ENCODE data around the gene REX1BD. TPM values are rescaled to one million over a fixed set of nuclear protein-coding genes. Genes with fewer than 3 reads are reported as not detected.
A peak's percentile ranks its signal among the peaks of the same experiment; 100 is the strongest.

The REX1BD gene
- total RNA-seq (78.1 and 90.9 TPM in 2 replicates), polyA plus RNA-seq (164 and 180 TPM in 2 replicates), polyA minus RNA-seq (47.1 and 64.2 TPM in 2 replicates)
- total RNA-seq (2013), result 76.6 TPM

DNA sequence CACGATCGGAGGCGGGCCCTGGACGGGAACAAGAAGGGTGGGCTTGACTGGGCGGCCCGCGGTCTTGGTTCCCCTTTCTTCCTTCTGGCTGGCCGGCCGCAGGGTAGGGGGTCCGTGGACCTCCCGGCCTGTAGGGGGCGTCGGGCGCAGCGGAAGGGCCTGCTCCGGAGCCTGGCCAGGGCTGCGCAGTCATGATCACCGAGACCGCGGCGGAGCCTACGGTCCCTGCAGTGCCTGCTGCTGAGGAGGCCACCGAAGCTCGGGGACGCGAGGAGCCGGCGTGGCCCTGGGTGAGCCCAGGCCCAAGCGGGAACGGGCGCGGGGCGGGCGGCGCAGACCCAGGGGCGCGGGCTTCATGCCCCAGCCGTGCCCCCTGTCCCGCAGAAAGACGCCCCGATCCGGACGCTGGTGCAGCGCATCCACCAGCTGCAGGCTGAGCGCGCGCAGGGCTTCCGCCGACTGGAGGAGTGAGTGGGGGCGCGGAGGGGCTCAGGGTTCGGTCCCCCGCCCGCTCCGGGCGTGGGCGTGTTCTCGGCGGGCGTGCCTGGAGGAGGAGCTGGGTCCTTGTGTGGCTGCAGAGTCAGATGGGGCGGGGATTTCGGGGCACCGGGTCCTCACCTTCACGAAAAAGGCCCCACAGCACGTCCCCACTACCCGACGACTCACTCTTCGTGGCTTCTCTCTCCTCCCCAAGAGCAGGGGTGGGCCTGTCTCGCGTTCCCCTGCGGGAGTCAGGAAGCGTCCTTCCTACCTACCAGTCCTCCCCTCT lies at the start of gene REX1BD:
Gene REX1BD (plus strand): TSS at position 188 of the 769 bp plus-strand sequence. CDS start 4 bp downstream, at position 192.
- Histone ChIP-seq H3K9me3 (ENCODE audit: control extremely low read depth in 1 of 3, control insufficient read depth in 2 of 3, insufficient read depth in 1 of 3, low read length in 2 of 3) (no peaks in the 10 kb centered on the region), H3K9ac (ENCODE audit: low read length) (peak within 1 kb of the TSS; percentile 73), H3K4me2 (replicated peaks; ENCODE audit: low read depth, low read length, poor library complexity, severe bottlenecking) (peak within 1 kb of the TSS; percentile 96), H3K79me2 (ENCODE audit: control insufficient read depth, insufficient read depth, low read length) (no peaks in the 10 kb centered on the region), H3K36me3 (replicated peaks in 1 of 2; ENCODE audit: control extremely low read depth in 1 of 2, control insufficient read depth in 1 of 2, extremely low read depth in 1 of 2, insufficient read depth in 2 of 2, low read length in 1 of 2) (peaks cover 0 to 6% of the 10 kb centered on the region in 2 experiments), H2AFZ (ENCODE audit: insufficient read depth, low read depth, low read length, poor library complexity, severe bottlenecking) (peak within 1 kb of the TSS; percentile 89), H4K20me1 (ENCODE audit: control insufficient read depth, insufficient read depth, low read length, poor library complexity, severe bottlenecking) (peaks cover 10% of the 10 kb centered on the region), H3K4me3 (ENCODE audit: control extremely low read depth in 1 of 5, extremely low read depth in 1 of 5, insufficient read depth in 1 of 5, low read depth in 2 of 5, low read length in 4 of 5) (peak within 1 kb of the TSS; percentile 46 to 92 (median 77)), H3K4me1 (ENCODE audit: control insufficient read depth in 2 of 2, insufficient read depth in 2 of 2, low read length in 2 of 2) (peaks cover 18 to 43% of the 10 kb centered on the region in 2 donors), H3K27ac (ENCODE audit: low read length in 2 of 2) (peak within 1 kb of the TSS; percentile 73 to 82), H3K27me3 (replicated peaks in 1 of 4; ENCODE audit: control extremely low read depth in 1 of 4, control insufficient read depth in 3 of 4, insufficient read depth in 4 of 4, low read length in 3 of 4) (no peaks in the 10 kb centered on the region)
- peak; percentile 93 for DNase-seq
- Mint-ChIP-seq H3K4me3 (peak within 1 kb of the TSS; percentile 76), H3K9me3 (ENCODE audit: insufficient read depth) (no peaks in the 10 kb centered on the region), H3K27ac (peak within 1 kb of the TSS; percentile 89), H3K4me1 (peaks cover 30% of the 10 kb centered on the region), H3K27me3 (no peaks in the 10 kb centered on the region)
- CTCF ChIA-PET, result interaction anchor here (0.7 to 3.3 kb wide), 20 partner anchors 8 to 331 kb away, joined by 3 to 32 read pairs (median 4); partner anchors contain the start of genes COPE, DDX49 and UBA52
- intact Hi-C loops (cut with micrococcal nuclease), result loop anchor here (1.0 to 5.0 kb wide), 7 partner anchors 17 to 330 kb away; partner anchors contain the start of genes COPE, DDX49, ELL and FKBP8
- POLR2A ChIA-PET, result interaction anchor here (0.6 to 3.0 kb wide), 11 partner anchors 10 to 730 kb away, joined by 3 to 19 read pairs (median 7); partner anchors contain the start of genes COPE, DDX49, ELL and KXD1
- WGBS (ENCODE audit: insufficient coverage), result under 1% methylated on average over 63 of the region's 72 CpGs
- ATAC-seq (ENCODE audit: low read depth), result peak; percentile 78
- no peak for TF ChIP-seq EZH2 (IDR thresholded peaks at IDR 0.05; ENCODE audit: borderline replicate concordance, insufficient read depth, low read depth, low read length, poor library complexity, severe bottlenecking)
- TF ChIP-seq, protein P1, sequence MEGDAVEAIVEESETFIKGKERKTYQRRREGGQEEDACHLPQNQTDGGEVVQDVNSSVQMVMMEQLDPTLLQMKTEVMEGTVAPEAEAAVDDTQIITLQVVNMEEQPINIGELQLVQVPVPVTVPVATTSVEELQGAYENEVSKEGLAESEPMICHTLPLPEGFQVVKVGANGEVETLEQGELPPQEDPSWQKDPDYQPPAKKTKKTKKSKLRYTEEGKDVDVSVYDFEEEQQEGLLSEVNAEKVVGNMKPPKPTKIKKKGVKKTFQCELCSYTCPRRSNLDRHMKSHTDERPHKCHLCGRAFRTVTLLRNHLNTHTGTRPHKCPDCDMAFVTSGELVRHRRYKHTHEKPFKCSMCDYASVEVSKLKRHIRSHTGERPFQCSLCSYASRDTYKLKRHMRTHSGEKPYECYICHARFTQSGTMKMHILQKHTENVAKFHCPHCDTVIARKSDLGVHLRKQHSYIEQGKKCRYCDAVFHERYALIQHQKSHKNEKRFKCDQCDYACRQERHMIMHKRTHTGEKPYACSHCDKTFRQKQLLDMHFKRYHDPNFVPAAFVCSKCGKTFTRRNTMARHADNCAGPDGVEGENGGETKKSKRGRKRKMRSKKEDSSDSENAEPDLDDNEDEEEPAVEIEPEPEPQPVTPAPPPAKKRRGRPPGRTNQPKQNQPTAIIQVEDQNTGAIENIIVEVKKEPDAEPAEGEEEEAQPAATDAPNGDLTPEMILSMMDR (IDR thresholded peaks at IDR 0.05), result peak; percentile 80

Measured in B cell (primary cell).